Body of pancreas (tissue), 4 donors: ENCODE data around the gene IQCN. TPM values are rescaled to one million over a fixed set of nuclear protein-coding genes. Genes with fewer than 3 reads are reported as not detected.
A peak's percentile ranks its signal among the peaks of the same experiment; 100 is the strongest.

ENCODE experiments used
- ATAC-seq: fragments of 150-250 bp; one replicate; pipeline ENCODE4 v1.9.1; 2016
- DNase-seq, 4 donors: peaks; one replicate each; pipeline ENCODE4 v3.0.0-alpha.2; 2019
- H3K27ac ChIP-seq, 4 donors: fragments of 200-600 bp; sonication (generic); 1 replicate in 3 of 4; 2 replicates in 1 of 4; pipeline versions ENCODE4 v1.5.1 to v1.6.1; 2016 to 2019; ENCODE audit warnings: mild to moderate bottlenecking in 1 of 4, mixed read lengths in 1 of 4, moderate library complexity in 1 of 4
- H3K27me3 ChIP-seq, 2 donors: fragments of 200-600 bp; sonication (generic); one replicate each; pipeline ENCODE4 v1.6.0; 2016; ENCODE audit warnings: mild to moderate bottlenecking in 1 of 2
- H3K36me3 ChIP-seq, 2 donors: fragments of 200-600 bp; sonication (generic); replicated peaks in 1 of 2; 2 replicates each; pipeline ENCODE4 v1.5.1; 2016; ENCODE audit warnings: low read depth in 2 of 2; ENCODE audit not compliant: insufficient read depth in 1 of 2
- H3K4me1 ChIP-seq: fragments of 200-600 bp; sonication (generic); one replicate; pipeline ENCODE4 v1.6.0; 2016
- H3K4me3 ChIP-seq, 2 donors: fragments of 200-600 bp; sonication (generic); 1 replicate in 1 of 2; 2 replicates in 1 of 2; pipeline ENCODE4 v1.5.1; 2016 to 2019
- H3K9me3 ChIP-seq, 3 donors: fragments of 200-600 bp; sonication (generic); 1 replicate in 2 of 3; 2 replicates in 1 of 3; pipeline ENCODE4 v1.5.1; 2016
- CTCF ChIP-seq, 7 experiments: fragments of 450-650 bp in 4 of 7; fragments of 200-600 bp in 3 of 7; sonication (generic) in 3 of 7; IDR thresholded peaks; one replicate each; pipeline ENCODE4 v1.5.1; 2016 to 2019; ENCODE audit warnings: antibody characterized with exemption in 7 of 7
- POLR2A ChIP-seq, 3 donors: fragments of 450-650 bp; IDR thresholded peaks; one replicate each; pipeline ENCODE4 v1.6.1; 2016; ENCODE audit warnings: antibody characterized with exemption in 3 of 3, mild to moderate bottlenecking in 2 of 3
- WGBS, 2 donors: methylation state at CpG; one replicate each; pipeline ENCODE4 v1.1.5; 2017; 5-methylcytosine and 5-hydroxymethylcytosine counted together
- intact Hi-C: fragments of 100-400 bp; cut with DNase I; formaldehyde crosslinking; loops from one replicate; pipeline ENCODE4 v1.15.1; 2023
- total RNA-seq, 2 donors: library from RNA; depleted of rRNA; stranded (reverse); fragments of >200 nt; gene quantifications; one replicate each; pipeline ENCODE4 v1.1.0, GENCODE V29; 2016

The IQCN gene
- total RNA-seq, 2 donors from 2014 or later = 5.6 to 7.0 TPM

GRCh38 chr19:18306888-18307260, 32.6 kb upstream of the IQCN start:
- ATAC-seq (no peak), DNase-seq (no peak)
- WGBS, 2 donors = 81 to 85% methylated on average over 14 of the region's 14 CpGs

GRCh38 chr19:18306209-18306887, 32.1 kb upstream of the IQCN start:
- H3K4me3 ChIP-seq = no peak overlapping the region
- peaks cover 26% of the 10 kb centered on the region for H3K4me1 ChIP-seq
- no peaks in the 10 kb centered on the region for H3K36me3 ChIP-seq
- WGBS, 2 donors = 88 to 92% methylated on average over 13 to 26 of the region's 26 CpGs
- H3K27me3 ChIP-seq = no peaks in the 10 kb centered on the region
- DNase-seq = no peak
- no peak for TF ChIP-seq POLR2A (IDR thresholded peaks at IDR 0.05)
- TF ChIP-seq CTCF (IDR thresholded peaks at IDR 0.05) = no peak
- no peaks in the 10 kb centered on the region for H3K9me3 ChIP-seq
- peak overlapping the region in 1 of 4 donors; percentile 17 for H3K27ac ChIP-seq
- intact Hi-C loops = no loop called here
- no peak for ATAC-seq

More at GRCh38 chr19:18306888-18307260, 32.6 kb upstream of the IQCN start:
- Histone ChIP-seq H3K9me3 (no peaks in the 10 kb centered on the region), H3K4me1 (peaks cover 23% of the 10 kb centered on the region), H3K36me3 (peaks cover 0 to 2% of the 10 kb centered on the region in 2 donors), H3K27me3 (no peaks in the 10 kb centered on the region), H3K4me3 (no peak overlapping the region), H3K27ac (peak overlapping the region in 1 of 4 donors; percentile 17)
- intact Hi-C loops = no loop called here
- TF ChIP-seq CTCF (IDR thresholded peaks at IDR 0.05) (no peak), POLR2A (IDR thresholded peaks at IDR 0.05) (no peak)

DNA sequence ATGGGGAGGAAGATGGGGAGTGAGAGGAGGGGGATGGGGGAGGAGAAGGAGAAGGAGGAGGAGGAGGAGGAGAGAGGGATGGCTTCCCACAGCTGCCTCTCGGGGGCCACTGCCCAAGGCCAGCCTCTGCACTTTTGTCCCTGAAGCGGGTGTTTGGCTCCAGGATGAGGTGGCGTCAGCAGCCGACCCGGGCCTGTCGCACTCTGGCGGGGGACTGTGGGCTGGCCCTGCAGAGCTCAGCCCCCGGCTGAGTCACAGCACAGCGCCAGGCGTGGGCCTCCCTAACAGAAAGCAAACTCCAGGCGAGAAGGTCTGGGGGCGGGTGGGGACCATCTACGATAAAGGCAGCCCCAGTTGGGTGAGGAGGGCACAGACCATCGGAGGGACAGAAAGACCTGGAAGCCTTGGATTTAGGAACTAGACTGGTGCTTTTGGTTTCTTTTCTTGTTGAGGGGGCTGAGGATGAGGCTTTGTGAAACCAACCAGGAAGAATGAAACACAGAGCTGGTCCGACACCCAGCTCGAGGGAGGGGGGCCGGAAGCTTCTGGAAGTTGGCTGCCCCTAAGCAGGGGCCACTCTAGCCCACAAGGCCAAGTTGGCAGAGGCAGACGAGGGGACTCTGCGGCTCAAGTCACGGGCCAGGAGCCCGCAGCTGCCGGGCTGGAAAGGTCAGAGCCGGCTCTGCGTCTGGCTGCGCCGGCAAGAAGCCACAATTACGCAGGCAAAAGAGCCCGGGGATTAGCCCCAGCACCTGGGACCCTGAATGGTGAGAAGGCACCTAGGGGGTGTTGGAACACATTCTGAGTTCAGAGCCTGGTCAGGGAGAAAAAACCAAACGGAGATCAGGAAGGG, 30.4 kb upstream of the IQCN start:
- 27% methylated on average over 18 to 29 of the region's 29 CpGs for WGBS, 2 donors
- H3K36me3 ChIP-seq = no peaks in the 10 kb centered on the region
- TF ChIP-seq CTCF (IDR thresholded peaks at IDR 0.05) (no peak), POLR2A (IDR thresholded peaks at IDR 0.05) (peak; percentile 45 to 67 (median 60))
- DNase-seq (peak; percentile 54 to 89 (median 74)), ATAC-seq (peak; percentile 73)
- intact Hi-C loops = no loop called here
- H3K4me3 ChIP-seq = no peak overlapping the region
- H3K4me1 ChIP-seq = peaks cover 33% of the 10 kb centered on the region
- H3K9me3 ChIP-seq = no peaks in the 10 kb centered on the region
- H3K27ac ChIP-seq = peak overlapping the region; percentile 83 to 90 (median 86)
- H3K27me3 ChIP-seq = no peaks in the 10 kb centered on the region

GRCh38 chr19:18304208-18304457, 29.9 kb upstream of the IQCN start:
- Histone ChIP-seq H3K9me3 (no peaks in the 10 kb centered on the region), H3K27me3 (no peaks in the 10 kb centered on the region), H3K4me3 (no peak overlapping the region), H3K27ac (peak overlapping the region; percentile 83 to 90 (median 86)), H3K4me1 (peaks cover 33% of the 10 kb centered on the region), H3K36me3 (no peaks in the 10 kb centered on the region)
- TF ChIP-seq POLR2A (IDR thresholded peaks at IDR 0.05) (no peak), CTCF (IDR thresholded peaks at IDR 0.05) (no peak)
- intact Hi-C loops = no loop called here
- no peak for ATAC-seq
- peak in 2 of 4 donors; percentile 30 to 69 for DNase-seq
- WGBS, 2 donors = 24 to 39% methylated on average over 2 of the region's 2 CpGs
